ENCODE measurements around the gene NR6A1.

The NR6A1 gene

GRCh38 chr9:124766815-124767554 is 4.1 kb downstream of the NR6A1 start:
- Histone ChIP-seq H2AFZ (ENCODE audit: low read length) (no peak overlapping the region), H3K27me3 (ENCODE audit: insufficient read depth, low read length, poor library complexity, severe bottlenecking) (no peaks in the 10 kb centered on the region), H3K9me2 (replicated peaks; ENCODE audit: low read depth, low read length) (no peaks in the 10 kb centered on the region), H3K9me3 (ENCODE audit: insufficient read depth, low read depth, low read length) (no peaks in the 10 kb centered on the region), H4K20me1 (ENCODE audit: insufficient read depth, low read length, poor library complexity, severe bottlenecking) (peaks cover 9% of the 10 kb centered on the region), H3F3A (ENCODE audit: low read depth) (no peaks in the 10 kb centered on the region), H3K36me3 (ENCODE audit: insufficient read depth, low read length) (no peaks in the 10 kb centered on the region), H3K4me1 (ENCODE audit: insufficient read depth, low read length, poor library complexity, severe bottlenecking) (peaks cover 28% of the 10 kb centered on the region), H3K4me3 (ENCODE audit: low read length, poor library complexity, severe bottlenecking) (peak overlapping the region; percentile 16), H3K4me2 (ENCODE audit: low read depth, low read length, poor library complexity, severe bottlenecking) (peak overlapping the region; percentile 95), H3K9ac (ENCODE audit: low read depth, low read length, poor library complexity, severe bottlenecking) (peak overlapping the region; percentile 3), H3K79me2 (ENCODE audit: insufficient read depth, low read length) (peaks cover 28% of the 10 kb centered on the region)
- TF ChIP-seq, protein P1, sequence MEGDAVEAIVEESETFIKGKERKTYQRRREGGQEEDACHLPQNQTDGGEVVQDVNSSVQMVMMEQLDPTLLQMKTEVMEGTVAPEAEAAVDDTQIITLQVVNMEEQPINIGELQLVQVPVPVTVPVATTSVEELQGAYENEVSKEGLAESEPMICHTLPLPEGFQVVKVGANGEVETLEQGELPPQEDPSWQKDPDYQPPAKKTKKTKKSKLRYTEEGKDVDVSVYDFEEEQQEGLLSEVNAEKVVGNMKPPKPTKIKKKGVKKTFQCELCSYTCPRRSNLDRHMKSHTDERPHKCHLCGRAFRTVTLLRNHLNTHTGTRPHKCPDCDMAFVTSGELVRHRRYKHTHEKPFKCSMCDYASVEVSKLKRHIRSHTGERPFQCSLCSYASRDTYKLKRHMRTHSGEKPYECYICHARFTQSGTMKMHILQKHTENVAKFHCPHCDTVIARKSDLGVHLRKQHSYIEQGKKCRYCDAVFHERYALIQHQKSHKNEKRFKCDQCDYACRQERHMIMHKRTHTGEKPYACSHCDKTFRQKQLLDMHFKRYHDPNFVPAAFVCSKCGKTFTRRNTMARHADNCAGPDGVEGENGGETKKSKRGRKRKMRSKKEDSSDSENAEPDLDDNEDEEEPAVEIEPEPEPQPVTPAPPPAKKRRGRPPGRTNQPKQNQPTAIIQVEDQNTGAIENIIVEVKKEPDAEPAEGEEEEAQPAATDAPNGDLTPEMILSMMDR (conservative IDR thresholded peaks at IDR 0.05; ENCODE audit: low read length), result peak; percentile 58
- TF ChIP-seq EZH2phosphoT487 (IDR thresholded peaks at IDR 0.05; ENCODE audit: borderline replicate concordance), result no peak

DNA sequence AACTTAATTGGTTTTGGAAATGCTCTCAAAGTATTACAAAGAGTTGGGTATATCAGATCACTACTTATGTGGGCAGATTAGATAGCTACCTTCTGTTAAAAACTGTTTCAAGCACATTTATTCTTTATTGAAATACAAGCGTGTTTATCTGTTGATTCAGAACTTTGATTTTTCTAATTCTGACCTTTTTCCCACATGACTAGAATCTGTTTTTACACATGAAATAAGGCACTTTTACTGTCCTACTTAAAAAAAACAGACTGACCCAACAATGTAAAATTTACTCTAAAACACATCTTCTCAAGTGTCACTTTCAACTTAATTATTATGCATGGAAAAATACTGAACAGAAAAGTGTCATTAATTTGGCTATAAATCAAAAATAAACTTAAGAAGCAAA is 4.8 kb downstream of the NR6A1 start:
- no peaks in the 10 kb centered on the region for H3K27me3 ChIP-seq (ENCODE audit: insufficient read depth, low read length, poor library complexity, severe bottlenecking)
- H2AFZ ChIP-seq (ENCODE audit: low read length), result no peak overlapping the region
- H3K4me2 ChIP-seq (ENCODE audit: low read depth, low read length, poor library complexity, severe bottlenecking), result peak overlapping the region; percentile 95
- no peaks in the 10 kb centered on the region for H3K9me2 ChIP-seq (replicated peaks; ENCODE audit: low read depth, low read length)
- H3K9me3 ChIP-seq (ENCODE audit: insufficient read depth, low read depth, low read length), result no peaks in the 10 kb centered on the region
- H3K79me2 ChIP-seq (ENCODE audit: insufficient read depth, low read length), result peaks cover 28% of the 10 kb centered on the region
- peak overlapping the region; percentile 16 for H3K4me3 ChIP-seq (ENCODE audit: low read length, poor library complexity, severe bottlenecking)
- H3F3A ChIP-seq (ENCODE audit: low read depth), result no peaks in the 10 kb centered on the region
- peaks cover 28% of the 10 kb centered on the region for H3K4me1 ChIP-seq (ENCODE audit: insufficient read depth, low read length, poor library complexity, severe bottlenecking)
- peaks cover 9% of the 10 kb centered on the region for H4K20me1 ChIP-seq (ENCODE audit: insufficient read depth, low read length, poor library complexity, severe bottlenecking)
- H3K36me3 ChIP-seq (ENCODE audit: insufficient read depth, low read length), result no peaks in the 10 kb centered on the region
- no peak for TF ChIP-seq EZH2phosphoT487 (IDR thresholded peaks at IDR 0.05; ENCODE audit: borderline replicate concordance)
- TF ChIP-seq, protein P1 (conservative IDR thresholded peaks at IDR 0.05; ENCODE audit: low read length), result no peak
- peak overlapping the region; percentile 3 for H3K9ac ChIP-seq (ENCODE audit: low read depth, low read length, poor library complexity, severe bottlenecking)

- no peaks in the 10 kb centered on the region for H3F3A ChIP-seq (ENCODE audit: low read depth)
- no peaks in the 10 kb centered on the region for H3K9me3 ChIP-seq (ENCODE audit: insufficient read depth, low read depth, low read length)
- H2AFZ ChIP-seq (ENCODE audit: low read length), result no peak overlapping the region
- peaks cover 28% of the 10 kb centered on the region for H3K79me2 ChIP-seq (ENCODE audit: insufficient read depth, low read length)
- peaks cover 9% of the 10 kb centered on the region for H4K20me1 ChIP-seq (ENCODE audit: insufficient read depth, low read length, poor library complexity, severe bottlenecking)
- H3K27me3 ChIP-seq (ENCODE audit: insufficient read depth, low read length, poor library complexity, severe bottlenecking), result no peaks in the 10 kb centered on the region
- no peak overlapping the region for H3K4me3 ChIP-seq (ENCODE audit: low read length, poor library complexity, severe bottlenecking)
- H3K4me2 ChIP-seq (ENCODE audit: low read depth, low read length, poor library complexity, severe bottlenecking), result no peak overlapping the region
- H3K9ac ChIP-seq (ENCODE audit: low read depth, low read length, poor library complexity, severe bottlenecking), result no peak overlapping the region
- H3K36me3 ChIP-seq (ENCODE audit: insufficient read depth, low read length), result no peaks in the 10 kb centered on the region
- H3K4me1 ChIP-seq (ENCODE audit: insufficient read depth, low read length, poor library complexity, severe bottlenecking), result peaks cover 28% of the 10 kb centered on the region
- no peaks in the 10 kb centered on the region for H3K9me2 ChIP-seq (replicated peaks; ENCODE audit: low read depth, low read length)
- no peak for TF ChIP-seq EZH2phosphoT487 (IDR thresholded peaks at IDR 0.05; ENCODE audit: borderline replicate concordance)
- TF ChIP-seq, protein P1 (conservative IDR thresholded peaks at IDR 0.05; ENCODE audit: low read length), result no peak
Measured at GRCh38 chr9:124765439-124765835, 5.7 kb downstream of the NR6A1 start.

All from Loucy (cell line).